Activated naive CD4-positive, alpha-beta T cell treated with anti-CD3 and anti-CD28 coated beads, Interleukin-2, amount 50 U/mL, for 72 hours (primary cell): ENCODE results near the gene HPS6. TPM values are rescaled to one million over a fixed set of nuclear protein-coding genes. Genes with fewer than 3 reads are reported as not detected.

Source experiments
- ATAC-seq, 2 donors: fragments of 150-1000 bp; cut with Tn5 transposase; 2 replicates each; pipeline ENCODE4 v1.10.0; 2021; ENCODE audit warnings: mild to moderate bottlenecking in 2 of 2, moderate library complexity in 2 of 2
- DNase-seq, 2 donors: peaks; one replicate each; pipeline ENCODE4 v3.0.0; 2021 to 2022; ENCODE audit warnings: low spot score in 2 of 2
- H3K27ac Mint-ChIP-seq, 2 donors: one replicate each; pipeline ENCODE4 v1.8.0; 2022; ENCODE audit warnings: mild to moderate bottlenecking in 2 of 2, mixed read lengths in 2 of 2
- H3K36me3 Mint-ChIP-seq, 2 donors: one replicate each; pipeline ENCODE4 v1.8.0; 2022; ENCODE audit warnings: mixed read lengths in 2 of 2
- H3K9me3 Mint-ChIP-seq, 2 donors: one replicate each; pipeline ENCODE4 v1.8.0; 2022; ENCODE audit warnings: mixed read lengths in 2 of 2
- total RNA-seq, 2 donors: library from RNA; stranded (reverse); gene quantifications; one replicate each; pipeline ENCODE4 v1.2.3, GENCODE V29; 2022

Gene HPS6
- total RNA-seq, 2 donors from 2014 or later, result 6.2 to 20.2 TPM

- no peak overlapping the region for H3K27ac Mint-ChIP-seq
- H3K9me3 Mint-ChIP-seq, result no peaks in the 10 kb centered on the region
- H3K36me3 Mint-ChIP-seq, result peaks cover 11 to 14% of the 10 kb centered on the region in 2 donors
- ATAC-seq, result no peak
- DNase-seq, result no peak
These were observed 46.1 kb downstream of the HPS6 start for GRCh38 chr10:102111276-102111675.

- Mint-ChIP-seq H3K27ac (no peak overlapping the region), H3K36me3 (peaks cover 11 to 14% of the 10 kb centered on the region in 2 donors), H3K9me3 (no peaks in the 10 kb centered on the region)
- no peak for DNase-seq
- no peak for ATAC-seq
These were observed 47.2 kb downstream of the HPS6 start for GRCh38 chr10:102112210-102112817.

GRCh38 chr10:102113261-102113955 is 48.3 kb downstream of the HPS6 start:
- no peak for DNase-seq
- H3K27ac Mint-ChIP-seq, result peak overlapping the region; percentile 72 to 91
- ATAC-seq, result no peak

DNA sequence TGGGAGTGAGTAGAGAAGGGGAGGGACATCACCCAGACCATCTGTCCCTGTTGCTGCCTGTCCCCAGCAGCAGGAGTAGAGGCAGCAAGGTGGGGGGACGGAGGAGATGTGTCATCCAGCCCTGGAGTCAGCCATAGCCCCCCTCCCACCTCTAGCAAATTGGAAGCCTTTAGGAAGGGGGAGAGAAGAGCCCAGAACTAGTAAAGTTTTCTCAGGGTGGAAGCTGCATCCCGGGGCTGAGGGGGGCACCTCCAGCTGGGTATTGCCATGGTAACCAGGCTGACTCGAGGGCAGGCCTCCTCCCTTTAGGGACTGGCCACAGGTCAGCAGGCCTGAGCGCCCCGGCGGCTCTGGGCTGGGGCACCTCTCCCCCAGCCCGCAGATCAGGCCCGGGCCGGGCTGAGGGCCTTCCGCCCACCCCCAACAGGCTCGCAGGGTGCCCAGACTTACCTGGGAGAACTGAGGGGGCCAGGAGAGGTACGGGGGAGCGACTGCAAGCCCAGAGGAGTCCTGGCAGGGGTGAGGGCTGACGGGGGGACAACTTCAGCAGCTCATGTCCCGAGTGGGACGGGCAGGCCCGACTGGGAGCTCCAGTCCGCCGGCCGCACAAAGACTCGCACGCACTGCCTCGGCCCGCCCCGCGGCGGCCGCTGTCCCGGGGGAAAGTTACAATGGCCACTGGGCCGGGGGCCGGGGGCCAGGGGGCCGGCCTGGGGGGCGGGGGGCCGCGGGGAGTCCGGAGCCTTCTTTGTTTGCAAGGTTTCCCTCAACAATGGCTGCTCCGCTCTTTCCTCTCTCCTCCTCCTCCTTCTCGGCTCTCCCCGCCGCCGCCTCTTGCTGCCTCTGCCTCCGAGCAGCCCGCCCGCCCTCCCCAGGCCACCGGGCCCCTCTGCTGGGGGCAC is 49.1 kb downstream of the HPS6 start:
- peak; percentile 1 to 3 for ATAC-seq
- H3K36me3 Mint-ChIP-seq, result peaks cover 9 to 14% of the 10 kb centered on the region in 2 donors
- H3K27ac Mint-ChIP-seq, result peak overlapping the region; percentile 90 to 91
- no peaks in the 10 kb centered on the region for H3K9me3 Mint-ChIP-seq
- DNase-seq, result peak in 1 of 2 donors; percentile 67

More at GRCh38 chr10:102113261-102113955, 48.3 kb downstream of the HPS6 start:
- Mint-ChIP-seq H3K9me3 (no peaks in the 10 kb centered on the region), H3K36me3 (peaks cover 11 to 14% of the 10 kb centered on the region in 2 donors)

- H3K9me3 Mint-ChIP-seq, result no peaks in the 10 kb centered on the region
These were observed 49.9 kb downstream of the HPS6 start for GRCh38 chr10:102114861-102115618.

DNA sequence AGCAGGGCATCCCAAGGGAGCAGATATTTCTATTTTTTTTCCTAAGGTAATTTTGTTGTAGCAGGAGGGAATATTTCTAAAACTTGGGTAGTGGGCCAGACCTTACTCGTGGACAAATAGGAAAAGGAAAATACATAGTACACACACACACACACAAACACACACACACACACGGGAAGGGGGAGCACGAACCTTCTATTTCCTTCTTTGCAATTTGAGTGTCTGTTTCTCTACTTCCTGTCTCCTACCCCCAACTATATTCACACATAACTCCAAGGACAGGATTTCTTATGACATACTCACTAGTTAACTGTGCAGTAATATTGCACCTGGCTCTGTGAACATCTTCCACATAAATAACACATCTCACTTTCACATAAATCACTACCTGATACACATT is 50.6 kb downstream of the HPS6 start:
- DNase-seq (no peak), ATAC-seq (no peak)
- Mint-ChIP-seq H3K27ac (peak overlapping the region; percentile 90 to 91), H3K9me3 (no peaks in the 10 kb centered on the region), H3K36me3 (peaks cover 11 to 14% of the 10 kb centered on the region in 2 donors)

More at GRCh38 chr10:102114861-102115618, 49.9 kb downstream of the HPS6 start:
- DNase-seq (peak; percentile 79 to 83), ATAC-seq (peak; percentile 74)
- Mint-ChIP-seq H3K36me3 (peaks cover 11 to 14% of the 10 kb centered on the region in 2 donors), H3K27ac (peak overlapping the region; percentile 90 to 91)

DNA sequence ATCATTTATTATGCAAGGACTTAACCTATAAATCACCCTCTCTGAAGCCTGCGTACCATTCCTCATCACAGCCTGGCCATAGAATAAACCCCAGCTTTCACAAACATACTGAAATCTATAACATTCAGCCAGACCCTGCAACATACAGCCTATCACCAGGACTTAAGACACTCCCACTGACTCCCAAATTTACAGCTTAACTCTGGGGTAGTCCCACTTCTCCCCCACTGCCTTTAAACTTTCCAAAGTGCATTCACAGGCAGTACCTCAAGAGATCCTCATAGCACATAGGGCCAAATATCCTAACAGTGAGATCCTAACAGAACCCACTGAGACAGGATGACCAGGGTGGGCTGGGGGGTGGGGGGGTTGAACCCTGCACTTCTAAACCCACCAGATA is 51.5 kb downstream of the HPS6 start:
- Mint-ChIP-seq H3K27ac (peak overlapping the region; percentile 17 to 91), H3K36me3 (peaks cover 11 to 14% of the 10 kb centered on the region in 2 donors), H3K9me3 (no peaks in the 10 kb centered on the region)
- ATAC-seq, result no peak
- DNase-seq, result no peak

Other genes with a start within 250 kb of the HPS6 start
- gene OGA, start 246.9 kb upstream of the HPS6 start, total RNA-seq, result 100 to 1,000 TPM; 136 to 238 TPM
- gene KCNIP2, start 221.5 kb upstream of the HPS6 start, total RNA-seq, result 1 to 10 TPM; 4.2 to 6.3 TPM
- gene ARMH3, start 9.2 kb upstream of the HPS6 start, total RNA-seq, result 10 to 100 TPM; 20.3 to 24.8 TPM
- 10 to 100 TPM; 68.7 to 94.9 TPM for gene LDB1, start 55.0 kb downstream of the HPS6 start, total RNA-seq
- gene PPRC1, start 67.7 kb downstream of the HPS6 start, total RNA-seq, result 10 to 100 TPM; 54.2 to 59.1 TPM
- 100 to 1,000 TPM; 101 to 147 TPM for gene NOLC1, start 87.0 kb downstream of the HPS6 start, total RNA-seq
- gene ELOVL3, start 160.9 kb downstream of the HPS6 start, total RNA-seq, result under 1 TPM in 1 of 2 donors, not detected in 1; 0.50 TPM
- not detected for gene PITX3, start 176.2 kb downstream of the HPS6 start, total RNA-seq
- gene GBF1, start 180.2 kb downstream of the HPS6 start, total RNA-seq, result 10 to 100 TPM; 32.1 to 44.2 TPM